ENCODE measurements around the gene METRN. TPM values are rescaled to one million over a fixed set of nuclear protein-coding genes. Genes with fewer than 3 reads are reported as not detected.

Gene METRN
- total RNA-seq, 4 donors from 2014 or later = 4.9 to 47.2 (median 35.2) TPM

DNA sequence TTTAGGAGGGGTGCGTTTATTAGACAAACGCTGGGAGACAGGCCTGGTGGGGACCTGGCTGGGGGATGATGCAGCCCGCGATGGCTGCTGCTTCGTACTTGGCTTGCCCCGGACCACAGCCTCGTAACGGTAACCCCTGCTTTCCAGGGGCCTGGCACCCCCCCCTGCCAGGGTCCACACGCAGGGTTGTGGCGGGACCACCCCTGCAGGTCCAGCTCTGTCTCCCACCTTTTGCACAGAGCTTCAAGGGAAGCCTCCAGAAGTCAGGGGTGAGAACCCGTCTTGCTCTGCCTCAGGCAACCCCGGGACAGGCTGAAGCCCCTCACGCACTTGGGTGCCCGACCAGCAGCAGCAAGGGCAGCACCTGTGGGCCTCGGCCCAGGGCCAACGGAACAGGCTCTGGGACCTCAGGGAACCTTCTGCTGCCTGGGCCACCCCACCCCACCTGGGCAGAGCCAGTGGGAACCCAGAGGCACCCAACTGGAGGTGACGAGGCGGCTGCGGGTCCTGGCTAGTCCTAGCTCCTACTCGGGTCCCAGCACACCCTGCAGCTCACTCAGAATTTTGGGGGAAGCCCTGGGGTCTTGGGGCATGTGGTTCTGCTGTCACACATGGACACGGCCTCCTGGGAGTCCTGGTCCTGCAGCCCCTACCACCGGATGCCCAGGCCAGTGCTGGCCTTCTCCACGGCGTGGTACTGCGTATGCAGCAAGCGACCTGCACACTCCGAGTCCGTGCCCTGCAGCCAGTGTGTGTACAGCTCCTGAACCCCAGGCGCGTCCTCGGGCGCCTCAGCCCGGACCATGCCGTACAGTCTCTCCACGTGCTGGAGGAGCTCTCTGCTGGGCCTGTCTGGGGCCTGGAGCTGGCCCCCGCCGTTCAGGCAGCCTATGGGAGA, 15.1 kb downstream of the METRN start:
- intact Hi-C loops (cut with DNase I; ENCODE audit: low total_unique reads) = no loop called here
- Histone ChIP-seq H3K4me1 (peaks cover 21 to 29% (median 27%) of the 10 kb centered on the region in 4 donors), H3K36me3 (peaks cover 0 to 11% (median 4%) of the 10 kb centered on the region in 4 donors), H3K27ac (no peak overlapping the region), H3K9me3 (no peaks in the 10 kb centered on the region), H3K4me3 (no peak overlapping the region), H3K27me3 (peaks cover 35% of the 10 kb centered on the region)
- WGBS, 2 donors (ENCODE audit: low coverage in 1 of 2) = 60 to 91% methylated on average over 2 to 24 of the region's 37 CpGs
- TF ChIP-seq EP300 (IDR thresholded peaks at IDR 0.05; ENCODE audit: low read depth) = no peak
- TF ChIP-seq POLR2AphosphoS5 (IDR thresholded peaks at IDR 0.05) = no peak
- no peak for TF ChIP-seq POLR2A (IDR thresholded peaks at IDR 0.05)
- TF ChIP-seq, protein P1, sequence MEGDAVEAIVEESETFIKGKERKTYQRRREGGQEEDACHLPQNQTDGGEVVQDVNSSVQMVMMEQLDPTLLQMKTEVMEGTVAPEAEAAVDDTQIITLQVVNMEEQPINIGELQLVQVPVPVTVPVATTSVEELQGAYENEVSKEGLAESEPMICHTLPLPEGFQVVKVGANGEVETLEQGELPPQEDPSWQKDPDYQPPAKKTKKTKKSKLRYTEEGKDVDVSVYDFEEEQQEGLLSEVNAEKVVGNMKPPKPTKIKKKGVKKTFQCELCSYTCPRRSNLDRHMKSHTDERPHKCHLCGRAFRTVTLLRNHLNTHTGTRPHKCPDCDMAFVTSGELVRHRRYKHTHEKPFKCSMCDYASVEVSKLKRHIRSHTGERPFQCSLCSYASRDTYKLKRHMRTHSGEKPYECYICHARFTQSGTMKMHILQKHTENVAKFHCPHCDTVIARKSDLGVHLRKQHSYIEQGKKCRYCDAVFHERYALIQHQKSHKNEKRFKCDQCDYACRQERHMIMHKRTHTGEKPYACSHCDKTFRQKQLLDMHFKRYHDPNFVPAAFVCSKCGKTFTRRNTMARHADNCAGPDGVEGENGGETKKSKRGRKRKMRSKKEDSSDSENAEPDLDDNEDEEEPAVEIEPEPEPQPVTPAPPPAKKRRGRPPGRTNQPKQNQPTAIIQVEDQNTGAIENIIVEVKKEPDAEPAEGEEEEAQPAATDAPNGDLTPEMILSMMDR (IDR thresholded peaks at IDR 0.05) = no peak
- no peak for DNase-seq
- in situ Hi-C loops (cut with MboI; ENCODE audit: low pct_ligation_motif_present in 1 of 4, low pct_unique_long_range_greater_than_20kb in 1 of 4, low sequenced_read_pairs in 3 of 4) = no loop called here

- H3K9me3 ChIP-seq = no peaks in the 10 kb centered on the region
- H3K36me3 ChIP-seq = peaks cover 0 to 14% (median 5%) of the 10 kb centered on the region in 4 donors
- H3K4me1 ChIP-seq = peaks cover 21 to 29% (median 27%) of the 10 kb centered on the region in 4 donors
- 80 to 100% methylated on average over 1 to 22 of the region's 22 CpGs for WGBS, 2 donors (ENCODE audit: low coverage in 1 of 2)
- peaks cover 27% of the 10 kb centered on the region for H3K27me3 ChIP-seq
- DNase-seq = no peak
- in situ Hi-C loops (cut with MboI; ENCODE audit: low pct_ligation_motif_present in 1 of 4, low pct_unique_long_range_greater_than_20kb in 1 of 4, low sequenced_read_pairs in 3 of 4) (no loop called here), intact Hi-C loops (cut with DNase I; ENCODE audit: low total_unique reads) (no loop called here)
- H3K4me3 ChIP-seq = no peak overlapping the region
- TF ChIP-seq POLR2AphosphoS5 (IDR thresholded peaks at IDR 0.05) (no peak), EP300 (IDR thresholded peaks at IDR 0.05; ENCODE audit: low read depth) (no peak), POLR2A (IDR thresholded peaks at IDR 0.05) (no peak)
- H3K27ac ChIP-seq = no peak overlapping the region
Observed at GRCh38 chr16:730666-731509, 16.0 kb downstream of the METRN start.

GRCh38 chr16:732332-732731, 17.4 kb downstream of the METRN start:
- WGBS, 2 donors (ENCODE audit: low coverage in 1 of 2) = 93 to 94% methylated on average over 9 to 11 of the region's 12 CpGs
- Histone ChIP-seq H3K27ac (no peak overlapping the region), H3K9me3 (no peaks in the 10 kb centered on the region), H3K4me3 (no peak overlapping the region), H3K4me1 (peaks cover 12 to 17% (median 16%) of the 10 kb centered on the region in 4 donors), H3K27me3 (peaks cover 14% of the 10 kb centered on the region), H3K36me3 (peaks cover 0 to 14% (median 5%) of the 10 kb centered on the region in 4 donors)
- in situ Hi-C loops (cut with MboI; ENCODE audit: low pct_ligation_motif_present in 1 of 4, low pct_unique_long_range_greater_than_20kb in 1 of 4, low sequenced_read_pairs in 3 of 4) (no loop called here), intact Hi-C loops (cut with DNase I; ENCODE audit: low total_unique reads) (no loop called here)
- no peak for DNase-seq
- TF ChIP-seq, protein P1 (IDR thresholded peaks at IDR 0.05) = no peak
- TF ChIP-seq POLR2A (IDR thresholded peaks at IDR 0.05) = no peak
- no peak for TF ChIP-seq POLR2AphosphoS5 (IDR thresholded peaks at IDR 0.05)
- TF ChIP-seq EP300 (IDR thresholded peaks at IDR 0.05; ENCODE audit: low read depth) = no peak

- Histone ChIP-seq H3K27ac (no peak overlapping the region), H3K36me3 (peaks cover 0 to 14% (median 5%) of the 10 kb centered on the region in 4 donors), H3K4me3 (no peak overlapping the region), H3K27me3 (peaks cover 8% of the 10 kb centered on the region), H3K4me1 (peaks cover 6 to 15% (median 10%) of the 10 kb centered on the region in 4 donors), H3K9me3 (no peaks in the 10 kb centered on the region)
- intact Hi-C loops (cut with DNase I; ENCODE audit: low total_unique reads) (no loop called here), in situ Hi-C loops (cut with MboI; ENCODE audit: low pct_ligation_motif_present in 1 of 4, low pct_unique_long_range_greater_than_20kb in 1 of 4, low sequenced_read_pairs in 3 of 4) (no loop called here)
- 89% methylated on average over 7 of the region's 13 CpGs; no CpG with 5 or more reads in 1 of the 2 donors for WGBS, 2 donors (ENCODE audit: low coverage in 1 of 2)
- no peak for DNase-seq
- TF ChIP-seq POLR2AphosphoS5 (IDR thresholded peaks at IDR 0.05) (no peak), POLR2A (IDR thresholded peaks at IDR 0.05) (no peak), EP300 (IDR thresholded peaks at IDR 0.05; ENCODE audit: low read depth) (no peak)
- TF ChIP-seq, protein P1 (IDR thresholded peaks at IDR 0.05) = no peak
Observed at GRCh38 chr16:732936-733335, 18.0 kb downstream of the METRN start.

All from transverse colon (tissue), 4 donors.